GM23338 (cell line): Measurements from ENCODE around the gene KLF11. TPM values are rescaled to one million over a fixed set of nuclear protein-coding genes. Genes with fewer than 3 reads are reported as not detected.

Experiments
- ATAC-seq: fragments of 200-7000 bp; cut with Tn5 transposase; 3 replicates; pipeline ENCODE4 v1.9.1; 2020
- DNase-seq: peaks from one replicate; pipeline ENCODE4 v3.0.0-alpha.2; 2015; ENCODE audit warnings: low spot score
- H2AFZ ChIP-seq: fragments of 200-600 bp; sonication (generic); 2 replicates; pipeline ENCODE4 v1.8.0; 2016; ENCODE audit warnings: antibody characterized with exemption, mild to moderate bottlenecking, moderate library complexity
- H3F3A ChIP-seq: fragments of 200-600 bp; sonication (generic); replicated peaks from 2 replicates; pipeline ENCODE4 v1.8.0; 2017; ENCODE audit warnings: antibody characterized with exemption, mixed run types, low read depth
- H3K27ac ChIP-seq: fragments of 200-600 bp; sonication (generic); 2 replicates; pipeline ENCODE4 v1.6.1; 2016; ENCODE audit warnings: low read depth
- H3K27me3 ChIP-seq: fragments of 200-600 bp; sonication (generic); 2 replicates; pipeline ENCODE4 v1.8.0; 2016; ENCODE audit warnings: mild to moderate bottlenecking, mixed run types, moderate library complexity; ENCODE audit not compliant: insufficient read depth
- H3K36me3 ChIP-seq: fragments of 200-600 bp; sonication (generic); 2 replicates; pipeline ENCODE4 v1.8.0; 2016; ENCODE audit warnings: mild to moderate bottlenecking; ENCODE audit not compliant: insufficient read depth
- H3K4me1 ChIP-seq: fragments of 200-600 bp; sonication (generic); 2 replicates; pipeline ENCODE4 v1.8.0; 2016; ENCODE audit warnings: mild to moderate bottlenecking, moderate library complexity; ENCODE audit not compliant: insufficient read depth
- H3K4me2 ChIP-seq: fragments of 200-600 bp; sonication (generic); 2 replicates; pipeline ENCODE4 v1.7.1; 2017; ENCODE audit warnings: mixed run types
- H3K4me3 ChIP-seq: fragments of 200-600 bp; sonication (generic); 2 replicates; pipeline ENCODE4 v1.6.1; 2016; ENCODE audit warnings: mixed run types
- H3K79me2 ChIP-seq: fragments of 200-600 bp; sonication (generic); replicated peaks from 2 replicates; pipeline ENCODE4 v1.8.0; 2017; ENCODE audit warnings: mild to moderate bottlenecking; ENCODE audit not compliant: insufficient read depth
- H3K9me2 ChIP-seq: fragments of 200-600 bp; sonication (generic); 2 replicates; pipeline ENCODE4 v1.8.0; 2017; ENCODE audit not compliant: insufficient read depth
- H4K20me1 ChIP-seq: fragments of 200-600 bp; sonication (generic); replicated peaks from 2 replicates; pipeline ENCODE4 v1.8.0; 2017; ENCODE audit warnings: mild to moderate bottlenecking; ENCODE audit not compliant: insufficient read depth
- H3K27ac Mint-ChIP-seq: 2 replicates; pipeline ENCODE4 v1.8.0; 2020; ENCODE audit warnings: inconsistent platforms, mild to moderate bottlenecking, moderate library complexity, mixed read lengths
- H3K27me3 Mint-ChIP-seq: 3 replicates; pipeline ENCODE4 v1.8.0; 2022; ENCODE audit warnings: low read depth, mild to moderate bottlenecking, moderate library complexity, mixed read lengths, inconsistent platforms; ENCODE audit not compliant: insufficient read depth, poor library complexity
- H3K36me3 Mint-ChIP-seq: 3 replicates; pipeline ENCODE4 v1.8.0; 2021; ENCODE audit warnings: low read depth, mild to moderate bottlenecking, inconsistent platforms, moderate library complexity, mixed read lengths
- H3K4me1 Mint-ChIP-seq: 3 replicates; pipeline ENCODE4 v1.8.0; 2020; ENCODE audit warnings: mild to moderate bottlenecking, inconsistent platforms, mixed read lengths
- H3K4me3 Mint-ChIP-seq: 3 replicates; pipeline ENCODE4 v1.8.0; 2021; ENCODE audit warnings: moderate library complexity, mild to moderate bottlenecking, inconsistent platforms, mixed read lengths
- H3K9me3 Mint-ChIP-seq: 3 replicates; pipeline ENCODE4 v1.8.0; 2020; ENCODE audit warnings: moderate library complexity, mild to moderate bottlenecking, inconsistent platforms, mixed read lengths
- CREB1 ChIP-seq: fragments of 250-450 bp; sonication (Bioruptor Pico); IDR thresholded peaks from 2 replicates; pipeline ENCODE4 v1.5.0; 2020; ENCODE audit warnings: low read depth, mild to moderate bottlenecking, moderate library complexity
- EZH2phosphoT487 ChIP-seq: fragments of 200-600 bp; sonication (generic); IDR thresholded peaks from one replicate; pipeline ENCODE4 v1.8.1; 2018; ENCODE audit warnings: antibody characterized with exemption; ENCODE audit not compliant: unreplicated experiment
- NANOG ChIP-seq: IDR thresholded peaks from 2 replicates; pipeline ENCODE4 v1.6.1; 2016; ENCODE audit warnings: antibody characterized with exemption, borderline replicate concordance
- POLR2AphosphoS5 ChIP-seq: IDR thresholded peaks from 2 replicates; pipeline ENCODE4 v1.6.1; 2016; ENCODE audit warnings: antibody characterized with exemption, low read depth
- REST ChIP-seq: IDR thresholded peaks from one replicate; pipeline ENCODE4 v1.6.1; 2018; ENCODE audit warnings: antibody characterized with exemption; ENCODE audit not compliant: unreplicated experiment
- STAT1 ChIP-seq: IDR thresholded peaks from one replicate; pipeline ENCODE4 v1.6.1; 2016; ENCODE audit warnings: antibody characterized with exemption; ENCODE audit not compliant: unreplicated experiment
- ZNF462 ChIP-seq: fragments of 250-450 bp; sonication (Bioruptor Pico); IDR thresholded peaks from 2 replicates; pipeline ENCODE4 v1.5.0; 2020; ENCODE audit warnings: mild to moderate bottlenecking, moderate library complexity
- polyA plus RNA-seq: library from polyadenylated mRNA; unstranded; fragments of >200 nt; fragmentation: Nextera tagmentation; extraction: Ambion mirVana; gene quantifications from 2 replicates; pipeline ENCODE4 v1.2.1, GENCODE V29; 2016
- total RNA-seq: library from RNA; depleted of rRNA; stranded (reverse); fragments of >200 nt; shearing (Covaris generic); gene quantifications from 2 replicates; pipeline ENCODE4 v1.2.3, GENCODE V29; 2014

KLF11 gene
- total and polyA plus RNA-seq, 2 experiments from 2014 or later = 1.4 to 5.6 TPM

- TF ChIP-seq ZNF462 (CRISPR knock-in tag) (no peak), REST (no peak), STAT1 (no peak)
Observed at GRCh38 chr2:9998916-9999654, 44.3 kb upstream of the KLF11 start (continued).

- Mint-ChIP-seq H3K27me3 (no peaks in the 10 kb centered on the region), H3K27ac (no peak overlapping the region), H3K36me3 (no peaks in the 10 kb centered on the region), H3K9me3 (no peaks in the 10 kb centered on the region), H3K4me1 (peaks cover 8% of the 10 kb centered on the region; the same call in 2 of the 3 replicates), H3K4me3 (no peak overlapping the region)
- H3F3A ChIP-seq = no peaks in the 10 kb centered on the region
- H3K4me2 ChIP-seq = no peak overlapping the region
- ATAC-seq = no peak
- DNase-seq = no peak
- no peaks in the 10 kb centered on the region for H4K20me1 ChIP-seq
- no peak overlapping the region for H3K4me3 ChIP-seq
- TF ChIP-seq POLR2AphosphoS5 (no peak), EZH2phosphoT487 (no peak), NANOG (no peak), CREB1 (CRISPR knock-in tag) (no peak)
- no peak overlapping the region for H2AFZ ChIP-seq
- H3K9me2 ChIP-seq = no peaks in the 10 kb centered on the region
- H3K27me3 ChIP-seq = no peaks in the 10 kb centered on the region
- H3K79me2 ChIP-seq = no peaks in the 10 kb centered on the region
- peaks cover 9% of the 10 kb centered on the region for H3K4me1 ChIP-seq
- H3K27ac ChIP-seq = no peak overlapping the region
- no peaks in the 10 kb centered on the region for H3K36me3 ChIP-seq
Observed at GRCh38 chr2:9999693-10000092, 43.7 kb upstream of the KLF11 start.
